Urinary bladder (tissue), 4 donors: ENCODE results near the gene MRGPRX4. TPM values are rescaled to one million over a fixed set of nuclear protein-coding genes. Genes with fewer than 3 reads are reported as not detected.
"Not testable (repeated sequence)": the region's sequence is repeated elsewhere in the genome, so short reads cannot be mapped to it uniquely, and the experiment has no call there.

Experiments
- DNase-seq: peaks from one replicate; pipeline ENCODE4 v3.0.0-alpha.2; 2015; ENCODE audit errors: extremely low spot score
- H3K27ac ChIP-seq: one replicate; pipeline ENCODE4 v1.5.1; 2013; ENCODE audit warnings: low read depth, mild to moderate bottlenecking, moderate library complexity
- H3K36me3 ChIP-seq: one replicate; pipeline ENCODE4 v1.6.1; 2013; ENCODE audit warnings: mild to moderate bottlenecking, moderate library complexity; ENCODE audit not compliant: insufficient read depth
- H3K4me1 ChIP-seq: one replicate; pipeline ENCODE4 v1.6.1; 2013; ENCODE audit warnings: mild to moderate bottlenecking, moderate library complexity; ENCODE audit not compliant: insufficient read depth
- H3K4me3 ChIP-seq: one replicate; pipeline ENCODE4 v1.5.1; 2013; ENCODE audit warnings: low read depth, low read length
- WGBS: extraction: QIAGEN DNeasy Blood & Tissue Kit; methylation state at CpG from one replicate; pipeline ENCODE4 v1.1.7; 2013; 5-methylcytosine and 5-hydroxymethylcytosine counted together
- polyA plus RNA-seq: library from polyadenylated mRNA; stranded (reverse); fragments of 200-250 nt; gene quantifications from one replicate; pipeline ENCODE4 v1.2.3, GENCODE V29; 2013
- total RNA-seq: library from RNA; depleted of rRNA; stranded (reverse); fragments of >200 nt; gene quantifications from one replicate; pipeline ENCODE4 v1.2.3, GENCODE V29; 2014
- donor health status: healthy with polysubstance abuse.
- donor health status: healthy.

MRGPRX4 gene
- total and polyA plus RNA-seq, 2 donors = not detected

GRCh38 chr11:18189476-18190245 is 17.0 kb downstream of the MRGPRX4 start:
- 89% methylated on average over 34 of the region's 34 CpGs for WGBS
- not testable (repeated sequence) for H3K36me3 ChIP-seq, H3K4me1 ChIP-seq, DNase-seq, H3K4me3 ChIP-seq, H3K27ac ChIP-seq

GRCh38 chr11:18191376-18191775 is 18.7 kb downstream of the MRGPRX4 start:
- H3K27ac ChIP-seq = no peak overlapping the region
- H3K36me3 ChIP-seq = no peaks in the 10 kb centered on the region
- no peaks in the 10 kb centered on the region for H3K4me1 ChIP-seq
- DNase-seq = no peak
- no peak overlapping the region for H3K4me3 ChIP-seq
- WGBS = 89% methylated on average over 3 of the region's 3 CpGs

GRCh38 chr11:18193010-18193409 is 20.4 kb downstream of the MRGPRX4 start:
- Histone ChIP-seq H3K36me3 (no peaks in the 10 kb centered on the region), H3K27ac (no peak overlapping the region), H3K4me3 (no peak overlapping the region), H3K4me1 (no peaks in the 10 kb centered on the region)
- DNase-seq = no peak
- WGBS = 22% methylated on average over 4 of the region's 4 CpGs

- Histone ChIP-seq H3K27ac (no peak overlapping the region), H3K4me3 (no peak overlapping the region), H3K36me3 (no peaks in the 10 kb centered on the region), H3K4me1 (no peaks in the 10 kb centered on the region)
- 92% methylated on average over 2 of the region's 2 CpGs for WGBS
- DNase-seq = no peak
Observed at GRCh38 chr11:18196532-18196931, 23.9 kb downstream of the MRGPRX4 start.

- not testable (repeated sequence) for DNase-seq, H3K36me3 ChIP-seq, H3K4me1 ChIP-seq, H3K27ac ChIP-seq, H3K4me3 ChIP-seq
- 56% methylated on average over 3 of the region's 3 CpGs for WGBS
Observed at GRCh38 chr11:18197738-18198137, 25.1 kb downstream of the MRGPRX4 start.

GRCh38 chr11:18203723-18204122 is 31.1 kb downstream of the MRGPRX4 start:
- no peak for DNase-seq
- Histone ChIP-seq H3K4me3 (no peak overlapping the region), H3K27ac (no peak overlapping the region), H3K4me1 (no peaks in the 10 kb centered on the region), H3K36me3 (no peaks in the 10 kb centered on the region)
- WGBS = 4% methylated on average over 6 of the region's 6 CpGs

GRCh38 chr11:18204220-18204619 is 31.6 kb downstream of the MRGPRX4 start:
- no peak for DNase-seq

DNA sequence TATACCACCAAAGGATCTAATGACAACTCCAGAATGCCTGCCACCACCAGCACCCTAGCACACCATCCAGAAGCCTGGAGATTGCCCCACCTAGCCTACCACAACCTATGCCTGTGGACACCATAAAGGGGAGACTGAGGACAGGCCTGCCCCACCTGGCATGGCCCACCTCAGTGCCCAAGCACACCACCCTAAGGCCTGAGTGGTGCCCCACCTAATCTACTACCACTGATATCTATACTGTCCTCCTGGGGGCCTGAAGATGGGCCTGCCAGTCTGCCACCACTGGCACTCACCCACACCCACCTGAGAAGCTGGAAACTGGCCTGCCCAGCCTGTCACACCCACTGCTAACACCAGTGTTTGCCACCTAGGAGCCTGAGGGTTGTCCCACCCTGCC is 32.1 kb downstream of the MRGPRX4 start:
- H3K4me1 ChIP-seq = no peaks in the 10 kb centered on the region
- H3K27ac ChIP-seq = no peak overlapping the region

More at GRCh38 chr11:18204220-18204619, 31.6 kb downstream of the MRGPRX4 start:
- H3K4me3 ChIP-seq = no peak overlapping the region
- no peaks in the 10 kb centered on the region for H3K36me3 ChIP-seq
- no peak overlapping the region for H3K27ac ChIP-seq
- WGBS = 85% methylated on average over 3 of the region's 3 CpGs
- no peaks in the 10 kb centered on the region for H3K4me1 ChIP-seq

GRCh38 chr11:18209058-18209457 is 36.4 kb downstream of the MRGPRX4 start:
- H3K36me3 ChIP-seq = no peaks in the 10 kb centered on the region
- no peak for DNase-seq
- no peak overlapping the region for H3K4me3 ChIP-seq
- H3K4me1 ChIP-seq = no peaks in the 10 kb centered on the region
- no peak overlapping the region for H3K27ac ChIP-seq
- WGBS = 19% methylated on average over 33 of the region's 33 CpGs

More for the DNA sequence above, 32.1 kb downstream of the MRGPRX4 start:
- no peaks in the 10 kb centered on the region for H3K36me3 ChIP-seq
- DNase-seq = no peak
- no peak overlapping the region for H3K4me3 ChIP-seq

- no peak overlapping the region for H3K4me3 ChIP-seq
- no peak overlapping the region for H3K27ac ChIP-seq
- no peaks in the 10 kb centered on the region for H3K4me1 ChIP-seq
- 88% methylated on average over 5 of the region's 5 CpGs for WGBS
- DNase-seq = no peak
- no peaks in the 10 kb centered on the region for H3K36me3 ChIP-seq
Observed at GRCh38 chr11:18221274-18221876, 48.7 kb downstream of the MRGPRX4 start.

- WGBS = 90% methylated on average over 3 of the region's 3 CpGs
- no peak for DNase-seq
- no peaks in the 10 kb centered on the region for H3K36me3 ChIP-seq
- H3K4me1 ChIP-seq = no peaks in the 10 kb centered on the region
- H3K4me3 ChIP-seq = no peak overlapping the region
- H3K27ac ChIP-seq = no peak overlapping the region
Observed at GRCh38 chr11:18222814-18223421, 50.3 kb downstream of the MRGPRX4 start.
